HepG2 (cell line): Measurements from ENCODE around the gene DUSP7. TPM values are rescaled to one million over a fixed set of nuclear protein-coding genes. Genes with fewer than 3 reads are reported as not detected.

ENCODE experiments used
- ATAC-seq: fragments of 200-7000 bp; cut with Tn5 transposase; 3 replicates; pipeline ENCODE4 v1.9.1; 2020; ENCODE audit warnings: mild to moderate bottlenecking, moderate library complexity
- BruUV-seq: library from RNA; stranded (reverse); fragments of 400-500 nt; replicated peaks from 2 replicates; lab custom pipeline; 2021; lab: Mats Ljungman, UMichigan
- CTCF ChIA-PET: fragments of 300-600 bp; formaldehyde crosslinking; extraction: SDS; loops from one replicate; lab custom pipeline; 2021; ENCODE audit warnings: low total read pairs, inconsistent platforms, low intra/inter-chr PET ratio; lab: Yijun Ruan, JAX
- POLR2A ChIA-PET: fragments of 350-600 bp; sonication (Branson Sonifier 250); formaldehyde crosslinking; loops from one replicate; lab custom pipeline; 2020; ENCODE audit warnings: antibody characterized with exemption, inconsistent platforms; lab: Yijun Ruan, JAX
- DNase-seq: peaks from one replicate; pipeline ENCODE4 v3.0.0-alpha.2; 2015; ENCODE audit warnings: low spot score
- FAIRE-seq: peaks from 3 replicates; lab custom pipeline; 2011; peaks lifted over from hg19 to GRCh38; lab: Jason Lieb, UNC
- H2AFZ ChIP-seq: one replicate; pipeline ENCODE4 v1.6.1; 2011; ENCODE audit warnings: low read length, inconsistent platforms
- H3K27ac ChIP-seq: fragments of 300-600 bp; 3 replicates; pipeline ENCODE4 v1.8.0; 2011; ENCODE audit warnings: mixed run types, mild to moderate bottlenecking, mixed read lengths, low read length, inconsistent platforms; ENCODE audit not compliant: insufficient read depth; ENCODE audit errors: extremely low read length
- H3K27me3 ChIP-seq, 2 experiments: fragments of 200-600 bp in 1 of 2; 2 replicates in 1 of 2; 3 replicates in 1 of 2; pipeline versions ENCODE4 v1.6.0 to v1.8.0; 2011; ENCODE audit warnings: low read length in 2 of 2, mild to moderate bottlenecking in 2 of 2, moderate library complexity in 2 of 2, inconsistent platforms in 1 of 2; ENCODE audit not compliant: insufficient read depth in 2 of 2, control insufficient read depth in 1 of 2
- H3K36me3 ChIP-seq, 2 experiments: fragments of 200-600 bp in 1 of 2; replicated peaks in 1 of 2; 2 replicates in 1 of 2; 3 replicates in 1 of 2; pipeline versions ENCODE4 v1.5.1 to v1.8.0; 2011; ENCODE audit warnings: low read length in 2 of 2, inconsistent platforms in 1 of 2; ENCODE audit not compliant: insufficient read depth in 2 of 2, control insufficient read depth in 1 of 2
- H3K4me1 ChIP-seq: 2 replicates; pipeline ENCODE4 v1.5.1; 2012; ENCODE audit warnings: low read length, inconsistent platforms; ENCODE audit not compliant: insufficient read depth
- H3K4me2 ChIP-seq: 2 replicates; pipeline ENCODE4 v1.6.0; 2011; ENCODE audit warnings: low read depth, low read length, inconsistent platforms
- H3K4me3 ChIP-seq, 3 experiments: fragments of 200-600 bp in 1 of 3; sonication (generic), shearing (Covaris generic) in 1 of 3; replicated peaks in 1 of 3; 2 replicates each; pipeline ENCODE4 v1.5.1; 2011 to 2016; ENCODE audit warnings: low read length in 3 of 3, inconsistent platforms in 2 of 3, low read depth in 2 of 3, mild to moderate bottlenecking in 2 of 3, control low read depth in 1 of 3, mixed read lengths in 1 of 3; ENCODE audit not compliant: insufficient read depth in 1 of 3
- H3K79me2 ChIP-seq: one replicate; pipeline ENCODE4 v1.6.1; 2011; ENCODE audit warnings: low read length, inconsistent platforms; ENCODE audit not compliant: insufficient read depth
- H3K9ac ChIP-seq: 2 replicates; pipeline ENCODE4 v1.6.0; 2011; ENCODE audit warnings: mild to moderate bottlenecking, low read depth, low read length, inconsistent platforms; ENCODE audit not compliant: insufficient read depth
- H3K9me3 ChIP-seq: 2 replicates; pipeline ENCODE4 v1.5.1; 2012; ENCODE audit warnings: mild to moderate bottlenecking, low read length
- H4K20me1 ChIP-seq: 2 replicates; pipeline ENCODE4 v1.6.0; 2011; ENCODE audit warnings: inconsistent platforms, mild to moderate bottlenecking, low read length, moderate library complexity; ENCODE audit not compliant: insufficient read depth
- ATF7-NPFF ChIP-seq: sonication (generic); formaldehyde crosslinking; IDR thresholded peaks from 2 replicates; pipeline ENCODE4 v1.8.1; 2023; ENCODE audit warnings: mild to moderate bottlenecking, low read depth, missing genetic modification reagents, moderate library complexity
- CAMTA2 ChIP-seq: sonication (generic); formaldehyde crosslinking; IDR thresholded peaks from 2 replicates; pipeline ENCODE4 v1.4.0; 2020; ENCODE audit warnings: mild to moderate bottlenecking, missing genetic modification reagents, borderline replicate concordance
- DBP ChIP-seq: sonication (generic); formaldehyde crosslinking; IDR thresholded peaks from 2 replicates; pipeline ENCODE4 v1.4.0; 2020; ENCODE audit warnings: missing genetic modification reagents; ENCODE audit errors: not compliant biosample characterization
- GZF1 ChIP-seq: sonication (generic); formaldehyde crosslinking; IDR thresholded peaks from 2 replicates; pipeline ENCODE4 v1.5.1; 2020; ENCODE audit warnings: mild to moderate bottlenecking, missing genetic modification reagents
- MIER3 ChIP-seq: IDR thresholded peaks from 2 replicates; pipeline ENCODE4 v1.6.1; 2016; ENCODE audit warnings: missing compliant biosample characterization, borderline replicate concordance
- MXD3 ChIP-seq: IDR thresholded peaks from 2 replicates; pipeline ENCODE4 v1.6.1; 2016; ENCODE audit warnings: mild to moderate bottlenecking, missing biosample characterization, missing genetic modification reagents
- PAWR ChIP-seq: sonication (generic); formaldehyde crosslinking; IDR thresholded peaks from 2 replicates; pipeline ENCODE4 v1.4.0; 2020; ENCODE audit warnings: missing genetic modification reagents, mild to moderate bottlenecking, borderline replicate concordance
- PCBP2 ChIP-seq: fragments of 200-400 bp; formaldehyde crosslinking; optimal IDR thresholded peaks from 2 replicates; pipeline ENCODE3; 2018; ENCODE audit warnings: low read length, low read depth; ENCODE audit not compliant: poor library complexity, severe bottlenecking
- SMAD1 ChIP-seq: sonication (generic); formaldehyde crosslinking; IDR thresholded peaks from 2 replicates; pipeline ENCODE4 v1.4.0; 2020; ENCODE audit warnings: missing genetic modification reagents, low read depth, mild to moderate bottlenecking, borderline replicate concordance
- SNAI1 ChIP-seq: sonication (generic); formaldehyde crosslinking; IDR thresholded peaks from 2 replicates; pipeline ENCODE4 v1.5.0; 2020; ENCODE audit warnings: mild to moderate bottlenecking, missing genetic modification reagents, borderline replicate concordance
- TAF15 ChIP-seq: fragments of 200-400 bp; formaldehyde crosslinking; IDR thresholded peaks from one replicate; pipeline ENCODE4 v1.6.1; 2018; ENCODE audit warnings: mild to moderate bottlenecking, low read depth, low read length; ENCODE audit not compliant: poor library complexity, severe bottlenecking
- ZFYVE20 ChIP-seq: sonication (generic); formaldehyde crosslinking; IDR thresholded peaks from 2 replicates; pipeline ENCODE4 v1.8.0; 2023; ENCODE audit warnings: low read depth, mild to moderate bottlenecking, moderate library complexity, missing genetic modification reagents, borderline replicate concordance
- ZNF484 ChIP-seq: sonication (generic); formaldehyde crosslinking; IDR thresholded peaks from 2 replicates; pipeline ENCODE4 v1.5.1; 2020; ENCODE audit warnings: mild to moderate bottlenecking, low read depth, missing genetic modification reagents, borderline replicate concordance
- ZNF556 ChIP-seq: sonication (generic); formaldehyde crosslinking; IDR thresholded peaks from 2 replicates; pipeline ENCODE4 v1.4.0; 2020; ENCODE audit warnings: mild to moderate bottlenecking, missing genetic modification reagents, borderline replicate concordance
- ZNF691 ChIP-seq: sonication (generic); formaldehyde crosslinking; IDR thresholded peaks from 2 replicates; pipeline ENCODE4 v1.4.0; 2020; ENCODE audit warnings: missing genetic modification reagents, low read depth, mild to moderate bottlenecking, borderline replicate concordance
- WGBS: methylation state at CpG from one replicate; pipeline ENCODE4 v1.1.6; 2017; ENCODE audit warnings: low lambda C conversion rate; 5-methylcytosine and 5-hydroxymethylcytosine counted together
- in situ Hi-C: cut with HindIII; loops from 2 replicates; pipeline ENCODE4 v1.10.0; 2017; ENCODE audit warnings: low pct_unique_long_range_greater_than_20kb; ENCODE audit not compliant: extremely low pct_ligation_motif_present
- intact Hi-C: fragments of 100-400 bp; cut with micrococcal nuclease; formaldehyde crosslinking; loops from one replicate; pipeline ENCODE4 v1.10.0; 2022; ENCODE audit not compliant: unreplicated experiment
- polyA plus RNA-seq, 8 experiments: library from polyadenylated mRNA; depleted of rRNA in 3 of 8; stranded (reverse) in 7 of 8; unstranded in 1 of 8; fragments of >200 nt; fragmentation: Illumina TruSeq in 4 of 8; extraction: Trizol in 4 of 8; gene quantifications; 2 replicates each; pipeline versions ENCODE4 v1.2.1 to v1.2.3, GENCODE V29; 2011 to 2016; ENCODE audit warnings: low read depth in 4 of 8, missing spikeins in 1 of 8, mixed read lengths in 1 of 8; ENCODE audit not compliant: insufficient read depth in 1 of 8
- total RNA-seq, 5 experiments: library from RNA; depleted of rRNA; stranded (reverse); fragments of >200 nt; fragmentation: Illumina TruSeq; extraction: Trizol; gene quantifications; 2 replicates each; pipeline ENCODE4 v1.2.3, GENCODE V29; 2016; ENCODE audit warnings: low read depth in 1 of 5

DUSP7 gene
- total and polyA plus RNA-seq, 2 of the 13 experiments (the other 11 are each of a cell fraction or from before 2014, with no cell fraction given), result 6.6 to 8.8 TPM

GRCh38 chr3:52059781-52060180, 3.4 kb upstream of the DUSP7 start:
- no peaks in the 10 kb centered on the region for H3K79me2 ChIP-seq
- ChIA-PET POLR2A (no interaction called here), CTCF (no interaction called here)
- H3K9ac ChIP-seq, result no peak overlapping the region
- peaks cover 36% of the 10 kb centered on the region for H3K4me1 ChIP-seq
- H4K20me1 ChIP-seq, result no peaks in the 10 kb centered on the region
- H3K4me2 ChIP-seq, result no peak overlapping the region
- no peak overlapping the region for H3K4me3 ChIP-seq
- no peaks in the 10 kb centered on the region for H3K36me3 ChIP-seq
- H3K27ac ChIP-seq, result no peak overlapping the region
- no peaks in the 10 kb centered on the region for H3K9me3 ChIP-seq
- no peak overlapping the region for H2AFZ ChIP-seq
- in situ Hi-C loops (loop anchor here (5.0 kb wide), 1 partner anchor 78 kb away; no protein-coding TSS in a partner anchor), intact Hi-C loops (no loop called here)
- DNase-seq (no peak), ATAC-seq (no peak), FAIRE-seq (no peak)
- peaks cover 6 to 54% of the 10 kb centered on the region in 2 experiments for H3K27me3 ChIP-seq
- 22% methylated on average over 6 of the region's 7 CpGs for WGBS
- BruUV-seq, result no TSS peak
- TF ChIP-seq GZF1 (CRISPR knock-in tag), result no peak
- TF ChIP-seq ZNF691 (CRISPR knock-in tag), result no peak
- no peak for TF ChIP-seq ZNF556 (CRISPR knock-in tag)
- TF ChIP-seq MXD3 (CRISPR knock-in tag), result no peak
- no peak for TF ChIP-seq TAF15
- no peak for TF ChIP-seq ZFYVE20 (CRISPR knock-in tag)
- no peak for TF ChIP-seq ATF7-NPFF (CRISPR knock-in tag)
- no peak for TF ChIP-seq DBP
- TF ChIP-seq SMAD1 (CRISPR knock-in tag), result no peak
- no peak for TF ChIP-seq SNAI1
- TF ChIP-seq CAMTA2 (CRISPR knock-in tag), result no peak
- no peak for TF ChIP-seq PAWR (CRISPR knock-in tag)
- no peak for TF ChIP-seq ZNF484 (CRISPR knock-in tag)
- no peak for TF ChIP-seq MIER3 (CRISPR knock-in tag)
- TF ChIP-seq PCBP2, result no peak
